CD14-positive monocyte (primary cell): ENCODE data around the gene GNAS-AS1. TPM values are rescaled to one million over a fixed set of nuclear protein-coding genes. Genes with fewer than 3 reads are reported as not detected.

ENCODE experiments used
- DNase-seq, 3 donors: peaks; one replicate each; pipeline ENCODE4 v3.0.0-alpha.2; 2011 to 2022
- H2AFZ ChIP-seq: 2 replicates; pipeline ENCODE4 v1.6.0; 2012; ENCODE audit warnings: mild to moderate bottlenecking, low read depth, low read length, inconsistent platforms; ENCODE audit not compliant: insufficient read depth, poor library complexity, severe bottlenecking
- H3K27ac ChIP-seq, 2 donors: 1 replicate in 1 of 2; 2 replicates in 1 of 2; pipeline ENCODE4 v1.5.1; 2012 to 2013; ENCODE audit warnings: low read length in 2 of 2, control low read depth in 1 of 2, inconsistent platforms in 1 of 2, low read depth in 1 of 2, mild to moderate bottlenecking in 1 of 2
- H3K27me3 ChIP-seq, 2 donors: one replicate each; pipeline versions ENCODE4 v1.6.0 to v1.6.1; 2011 to 2013; ENCODE audit warnings: low read length in 2 of 2; ENCODE audit not compliant: control insufficient read depth in 2 of 2, insufficient read depth in 2 of 2
- H3K36me3 ChIP-seq, 2 donors: replicated peaks in 1 of 2; 1 replicate in 1 of 2; 2 replicates in 1 of 2; pipeline versions ENCODE4 v1.5.1 to v1.6.1; 2012 to 2013; ENCODE audit warnings: low read length in 2 of 2, control low read depth in 1 of 2, inconsistent platforms in 1 of 2, mild to moderate bottlenecking in 1 of 2; ENCODE audit not compliant: insufficient read depth in 2 of 2, control insufficient read depth in 1 of 2
- H3K4me1 ChIP-seq, 2 donors: 1 replicate in 1 of 2; 2 replicates in 1 of 2; pipeline versions ENCODE4 v1.5.1 to v1.6.1; 2012 to 2013; ENCODE audit warnings: low read length in 2 of 2, control low read depth in 1 of 2, inconsistent platforms in 1 of 2, mild to moderate bottlenecking in 1 of 2, moderate library complexity in 1 of 2; ENCODE audit not compliant: insufficient read depth in 2 of 2, control insufficient read depth in 1 of 2
- H3K4me2 ChIP-seq: replicated peaks from 2 replicates; pipeline ENCODE3; 2012; ENCODE audit warnings: low read length, moderate library complexity, mild to moderate bottlenecking; ENCODE audit not compliant: poor library complexity, severe bottlenecking; ENCODE audit errors: extremely low read depth
- H3K4me3 ChIP-seq, 3 experiments: fragments of 200-600 bp in 1 of 3; sonication (generic) in 1 of 3; replicated peaks in 1 of 3; 1 replicate in 2 of 3; 2 replicates in 1 of 3; pipeline ENCODE4 v1.5.1; 2011 to 2013; ENCODE audit warnings: low read length in 3 of 3, mild to moderate bottlenecking in 3 of 3, control low read depth in 2 of 3, low read depth in 2 of 3, inconsistent platforms in 1 of 3, moderate library complexity in 1 of 3
- H3K79me2 ChIP-seq: 2 replicates; pipeline ENCODE4 v1.6.0; 2012; ENCODE audit warnings: mild to moderate bottlenecking, control low read depth, inconsistent platforms, low read length, moderate library complexity; ENCODE audit not compliant: insufficient read depth
- H3K9ac ChIP-seq: 2 replicates; pipeline ENCODE4 v1.6.0; 2017; ENCODE audit warnings: low read length, mild to moderate bottlenecking; ENCODE audit not compliant: insufficient read depth, poor library complexity, severe bottlenecking
- H3K9me3 ChIP-seq, 2 donors: replicated peaks in 1 of 2; 1 replicate in 1 of 2; 2 replicates in 1 of 2; pipeline versions ENCODE4 v1.5.1 to v1.6.1; 2012 to 2013; ENCODE audit warnings: low read length in 2 of 2, control low read depth in 1 of 2; ENCODE audit not compliant: control insufficient read depth in 1 of 2, insufficient read depth in 1 of 2
- H4K20me1 ChIP-seq: 2 replicates; pipeline ENCODE4 v1.6.0; 2012; ENCODE audit warnings: mild to moderate bottlenecking, low read length, control low read depth, moderate library complexity; ENCODE audit not compliant: insufficient read depth
- H3K27ac Mint-ChIP-seq, 7 donors: one replicate each; pipeline ENCODE4 v1.8.0; 2020; ENCODE audit warnings: mild to moderate bottlenecking in 7 of 7, mixed read lengths in 7 of 7, moderate library complexity in 6 of 7, inconsistent platforms in 2 of 7
- H3K27me3 Mint-ChIP-seq, 3 donors: one replicate each; pipeline ENCODE4 v1.8.0; 2021 to 2022; ENCODE audit warnings: low read depth in 3 of 3, mild to moderate bottlenecking in 3 of 3, mixed read lengths in 3 of 3, moderate library complexity in 3 of 3, inconsistent platforms in 1 of 3
- H3K36me3 Mint-ChIP-seq, 2 donors: one replicate each; pipeline ENCODE4 v1.8.0; 2020; ENCODE audit warnings: mixed read lengths in 2 of 2, inconsistent platforms in 1 of 2, mild to moderate bottlenecking in 1 of 2
- H3K4me1 Mint-ChIP-seq: one replicate; pipeline ENCODE4 v1.8.0; 2020; ENCODE audit warnings: mild to moderate bottlenecking, mixed read lengths
- H3K4me3 Mint-ChIP-seq, 2 donors: one replicate each; pipeline ENCODE4 v1.8.0; 2020; ENCODE audit warnings: mild to moderate bottlenecking in 2 of 2, mixed read lengths in 2 of 2, moderate library complexity in 1 of 2
- H3K9me3 Mint-ChIP-seq, 7 donors: one replicate each; pipeline ENCODE4 v1.8.0; 2020 to 2022; ENCODE audit warnings: mixed read lengths in 7 of 7, mild to moderate bottlenecking in 6 of 7, moderate library complexity in 6 of 7, inconsistent platforms in 2 of 7
- WGBS: methylation state at CpG from one replicate; pipeline ENCODE4 v1.1.5; 2013; ENCODE audit warnings: missing lambda C conversion rate; ENCODE audit not compliant: insufficient coverage; 5-methylcytosine and 5-hydroxymethylcytosine counted together
- intact Hi-C, 2 donors: fragments of 100-400 bp; cut with micrococcal nuclease; formaldehyde crosslinking; loops; one replicate each; pipeline versions ENCODE4 v1.15.0 to v1.15.1; 2023
- polyA plus RNA-seq, 3 donors: library from polyadenylated mRNA; depleted of rRNA in 1 of 3; unstranded in 2 of 3; stranded (reverse) in 1 of 3; fragments of 300-500 nt in 2 of 3; fragments of >200 nt in 1 of 3; fragmentation: Illumina TruSeq in 2 of 3; gene quantifications; 1 replicate in 2 of 3; 2 replicates in 1 of 3; pipeline ENCODE4 v1.2.3, GENCODE V29; 2012 to 2021
- TF ChIP-seq, protein P1 (sequence below): fragments of 200-600 bp; IDR thresholded peaks from one replicate; pipeline ENCODE4 v1.8.0; 2022; ENCODE audit warnings: antibody characterized with exemption, mild to moderate bottlenecking

The GNAS-AS1 gene
- polyA plus RNA-seq, 3 donors: not detected

DNA sequence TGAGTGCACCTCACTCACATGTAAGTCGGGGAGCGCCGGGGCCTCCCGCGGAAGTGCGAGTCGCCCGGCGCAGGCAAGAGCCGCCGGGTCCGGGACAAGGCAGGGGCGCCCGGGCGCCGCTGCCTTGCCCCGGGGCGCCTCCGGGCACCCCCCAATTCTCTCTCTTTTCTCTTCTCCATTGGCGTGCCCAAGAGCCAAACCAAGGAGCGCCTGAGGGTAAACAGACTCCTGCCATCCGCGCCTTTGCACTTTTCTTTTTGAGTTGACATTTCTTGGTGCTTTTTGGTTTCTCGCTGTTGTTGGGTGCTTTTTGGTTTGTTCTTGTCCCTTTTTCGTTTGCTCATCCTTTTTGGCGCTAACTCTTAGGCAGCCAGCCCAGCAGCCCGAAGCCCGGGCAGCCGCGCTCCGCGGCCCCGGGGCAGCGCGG lies 38.6 kb upstream of the GNAS-AS1 start:
- WGBS: 39% methylated on average over 24 of the region's 35 CpGs
- Histone ChIP-seq H3K9me3 (no peaks in the 10 kb centered on the region), H4K20me1 (peaks cover 20% of the 10 kb centered on the region), H2AFZ (no peak overlapping the region), H3K27me3 (no peaks in the 10 kb centered on the region), H3K79me2 (peaks cover 29% of the 10 kb centered on the region), H3K4me1 (peaks cover 19 to 34% of the 10 kb centered on the region in 2 donors), H3K27ac (peak overlapping the region; percentile 39 to 48), H3K9ac (peak overlapping the region; percentile 70), H3K4me2 (peak overlapping the region; percentile 89), H3K4me3 (peak overlapping the region; percentile 53 to 94 (median 88)), H3K36me3 (no peaks in the 10 kb centered on the region)
- TF ChIP-seq, protein P1, sequence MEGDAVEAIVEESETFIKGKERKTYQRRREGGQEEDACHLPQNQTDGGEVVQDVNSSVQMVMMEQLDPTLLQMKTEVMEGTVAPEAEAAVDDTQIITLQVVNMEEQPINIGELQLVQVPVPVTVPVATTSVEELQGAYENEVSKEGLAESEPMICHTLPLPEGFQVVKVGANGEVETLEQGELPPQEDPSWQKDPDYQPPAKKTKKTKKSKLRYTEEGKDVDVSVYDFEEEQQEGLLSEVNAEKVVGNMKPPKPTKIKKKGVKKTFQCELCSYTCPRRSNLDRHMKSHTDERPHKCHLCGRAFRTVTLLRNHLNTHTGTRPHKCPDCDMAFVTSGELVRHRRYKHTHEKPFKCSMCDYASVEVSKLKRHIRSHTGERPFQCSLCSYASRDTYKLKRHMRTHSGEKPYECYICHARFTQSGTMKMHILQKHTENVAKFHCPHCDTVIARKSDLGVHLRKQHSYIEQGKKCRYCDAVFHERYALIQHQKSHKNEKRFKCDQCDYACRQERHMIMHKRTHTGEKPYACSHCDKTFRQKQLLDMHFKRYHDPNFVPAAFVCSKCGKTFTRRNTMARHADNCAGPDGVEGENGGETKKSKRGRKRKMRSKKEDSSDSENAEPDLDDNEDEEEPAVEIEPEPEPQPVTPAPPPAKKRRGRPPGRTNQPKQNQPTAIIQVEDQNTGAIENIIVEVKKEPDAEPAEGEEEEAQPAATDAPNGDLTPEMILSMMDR: no peak
- H3K9me3 Mint-ChIP-seq: no peaks in the 10 kb centered on the region
- intact Hi-C loops: loop anchor here in 1 of 2 donors (10.0 kb wide), 1 partner anchor 115 kb away; the partner anchor contains the start of gene CTSZ
- peaks cover 20% of the 10 kb centered on the region for H3K4me1 Mint-ChIP-seq
- peak overlapping the region; percentile 82 to 87 for H3K4me3 Mint-ChIP-seq
- H3K27me3 Mint-ChIP-seq: peaks cover 0 to 7% (median 3%) of the 10 kb centered on the region in 3 donors
- peak overlapping the region in 5 of 7 donors; percentile 18 to 87 (median 78) for H3K27ac Mint-ChIP-seq
- H3K36me3 Mint-ChIP-seq: no peaks in the 10 kb centered on the region
- no peak for DNase-seq

DNA sequence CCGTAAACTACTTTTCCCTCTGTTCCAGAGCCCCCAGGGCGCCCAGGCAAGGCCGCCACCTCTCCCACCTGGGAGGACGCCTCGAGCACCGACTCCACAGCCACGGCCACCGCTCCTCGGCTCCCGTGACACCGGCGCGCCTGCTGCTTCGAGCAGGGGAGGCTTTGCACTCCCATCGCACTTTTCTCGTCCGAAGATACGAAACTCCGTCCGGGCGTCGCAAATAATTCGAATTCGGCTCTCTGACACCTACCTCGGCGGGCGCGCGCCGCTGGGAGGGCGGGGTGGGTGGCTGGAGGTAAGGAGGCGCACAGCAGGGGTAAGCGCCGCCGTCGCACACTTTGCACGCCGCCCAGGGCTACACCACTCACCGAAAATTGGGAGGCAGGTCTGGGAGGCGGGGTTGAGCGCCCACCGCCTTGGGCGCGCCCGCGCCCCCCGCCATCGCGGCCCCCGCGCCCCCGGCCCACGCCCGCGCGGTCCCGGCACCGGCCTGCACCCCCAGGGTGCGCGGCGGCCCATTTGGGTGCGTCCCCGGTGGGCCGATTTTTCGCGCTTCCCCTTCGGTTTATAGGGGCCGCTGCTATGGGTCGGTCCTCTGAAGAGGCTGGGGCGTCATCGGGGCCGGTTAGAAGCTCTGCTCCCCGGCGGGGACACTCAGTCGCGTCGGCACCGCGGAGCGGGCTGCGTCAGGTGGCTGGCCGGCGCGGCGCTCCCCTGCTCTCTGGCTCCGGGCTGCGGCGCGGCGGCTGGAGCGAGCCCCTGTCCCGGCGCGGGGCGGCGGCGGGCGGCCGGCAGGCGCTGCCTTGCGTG lies 38.0 kb upstream of the GNAS-AS1 start:
- H3K36me3 ChIP-seq: no peaks in the 10 kb centered on the region
- no peaks in the 10 kb centered on the region for H3K9me3 Mint-ChIP-seq
- WGBS: 46% methylated on average over 101 of the region's 101 CpGs
- peaks cover 15% of the 10 kb centered on the region for H3K4me1 Mint-ChIP-seq
- no peaks in the 10 kb centered on the region for H3K27me3 ChIP-seq
- peaks cover 22% of the 10 kb centered on the region for H3K79me2 ChIP-seq
- TF ChIP-seq, protein P1: no peak
- peak overlapping the region; percentile 89 for H3K4me2 ChIP-seq
- DNase-seq: peak; percentile 75 to 85 (median 76)
- peaks cover 13 to 28% of the 10 kb centered on the region in 2 donors for H3K4me1 ChIP-seq
- peak overlapping the region; percentile 70 for H3K9ac ChIP-seq
- peak overlapping the region in 4 of 7 donors; percentile 32 to 75 (median 58) for H3K27ac Mint-ChIP-seq
- H3K27me3 Mint-ChIP-seq: peaks cover 2 to 7% (median 3%) of the 10 kb centered on the region in 3 donors
- H3K9me3 ChIP-seq: no peaks in the 10 kb centered on the region
- peak overlapping the region; percentile 81 for H2AFZ ChIP-seq
- H4K20me1 ChIP-seq: peaks cover 14% of the 10 kb centered on the region
- peak overlapping the region; percentile 77 to 82 for H3K4me3 Mint-ChIP-seq
- peak overlapping the region in 1 of 2 donors; percentile 59 for H3K27ac ChIP-seq
- peak overlapping the region; percentile 77 to 94 (median 88) for H3K4me3 ChIP-seq
- intact Hi-C loops: loop anchor here in 1 of 2 donors (10.0 kb wide), 1 partner anchor 116 kb away; the partner anchor contains the start of gene CTSZ
- H3K36me3 Mint-ChIP-seq: no peaks in the 10 kb centered on the region
